ENCODE measurements around the gene RCOR3.

RCOR3 gene

GRCh38 chr1:211267204-211267857, 8.2 kb downstream of the RCOR3 start:
- H3K36me3 ChIP-seq (ENCODE audit: insufficient read depth): no peaks in the 10 kb centered on the region
- H3K79me2 ChIP-seq (ENCODE audit: insufficient read depth, low read depth): peaks cover 8% of the 10 kb centered on the region; the same call in 1 of the 2 replicates
- H3K9ac ChIP-seq: no peak overlapping the region
- H3K4me2 ChIP-seq: no peak overlapping the region
- no peak for TF ChIP-seq CTCF (conservative IDR thresholded peaks at IDR 0.05; ENCODE audit: low read depth, low read length)
- no peaks in the 10 kb centered on the region for H4K20me1 ChIP-seq (ENCODE audit: insufficient read depth)
- no peak overlapping the region for H2AFZ ChIP-seq (ENCODE audit: low read depth)
- no peak overlapping the region for H3K27ac ChIP-seq
- no peak overlapping the region for H3K4me3 ChIP-seq (IDR thresholded peaks at IDR 0.05; ENCODE audit: insufficient read depth, low read depth, low read length)
- peaks cover 1% of the 10 kb centered on the region for H3K4me1 ChIP-seq (ENCODE audit: low read depth, poor library complexity, severe bottlenecking)
- H3K27me3 ChIP-seq (ENCODE audit: insufficient read depth, low read depth): no peaks in the 10 kb centered on the region

- no peak overlapping the region for H2AFZ ChIP-seq (ENCODE audit: low read depth)
- H4K20me1 ChIP-seq (ENCODE audit: insufficient read depth): no peaks in the 10 kb centered on the region
- TF ChIP-seq CTCF (conservative IDR thresholded peaks at IDR 0.05; ENCODE audit: low read depth, low read length): no peak
- peak overlapping the region; percentile 75; the same call in 1 of the 2 replicates for H3K27ac ChIP-seq
- H3K9ac ChIP-seq: no peak overlapping the region
- H3K36me3 ChIP-seq (ENCODE audit: insufficient read depth): peaks cover 5% of the 10 kb centered on the region; the same call in 1 of the 2 replicates
- H3K27me3 ChIP-seq (ENCODE audit: insufficient read depth, low read depth): no peaks in the 10 kb centered on the region
- H3K4me1 ChIP-seq (ENCODE audit: low read depth, poor library complexity, severe bottlenecking): peaks cover 57% of the 10 kb centered on the region
- H3K4me3 ChIP-seq (IDR thresholded peaks at IDR 0.05; ENCODE audit: insufficient read depth, low read depth, low read length): no peak overlapping the region
- H3K4me2 ChIP-seq: peak overlapping the region; percentile 88; the same call in 1 of the 2 replicates
- no peaks in the 10 kb centered on the region for H3K79me2 ChIP-seq (ENCODE audit: insufficient read depth, low read depth)
Observed at GRCh38 chr1:211279340-211279739, 20.2 kb downstream of the RCOR3 start.

GRCh38 chr1:211280910-211281309, 21.7 kb downstream of the RCOR3 start:
- Histone ChIP-seq H3K4me3 (IDR thresholded peaks at IDR 0.05; ENCODE audit: insufficient read depth, low read depth, low read length) (peak overlapping the region; percentile 92), H3K79me2 (ENCODE audit: insufficient read depth, low read depth) (no peaks in the 10 kb centered on the region), H3K36me3 (ENCODE audit: insufficient read depth) (peaks cover 4% of the 10 kb centered on the region; the same call in 1 of the 2 replicates), H3K27me3 (ENCODE audit: insufficient read depth, low read depth) (no peaks in the 10 kb centered on the region), H3K4me1 (ENCODE audit: low read depth, poor library complexity, severe bottlenecking) (peaks cover 57% of the 10 kb centered on the region), H3K27ac (peak overlapping the region; percentile 75), H3K4me2 (peak overlapping the region; percentile 88), H4K20me1 (ENCODE audit: insufficient read depth) (no peaks in the 10 kb centered on the region), H3K9ac (peak overlapping the region; percentile 43), H2AFZ (ENCODE audit: low read depth) (no peak overlapping the region)
- no peak for TF ChIP-seq CTCF (conservative IDR thresholded peaks at IDR 0.05; ENCODE audit: low read depth, low read length)

- peak overlapping the region; percentile 92 for H3K4me3 ChIP-seq (IDR thresholded peaks at IDR 0.05; ENCODE audit: insufficient read depth, low read depth, low read length)
- H3K79me2 ChIP-seq (ENCODE audit: insufficient read depth, low read depth): no peaks in the 10 kb centered on the region
- peaks cover 59% of the 10 kb centered on the region for H3K4me1 ChIP-seq (ENCODE audit: low read depth, poor library complexity, severe bottlenecking)
- no peaks in the 10 kb centered on the region; the same call in 1 of the 2 replicates for H3K36me3 ChIP-seq (ENCODE audit: insufficient read depth)
- H3K27ac ChIP-seq: peak overlapping the region; percentile 75
- peak overlapping the region; percentile 88 for H3K4me2 ChIP-seq
- no peaks in the 10 kb centered on the region for H3K27me3 ChIP-seq (ENCODE audit: insufficient read depth, low read depth)
- no peaks in the 10 kb centered on the region for H4K20me1 ChIP-seq (ENCODE audit: insufficient read depth)
- no peak overlapping the region for H2AFZ ChIP-seq (ENCODE audit: low read depth)
- TF ChIP-seq CTCF (conservative IDR thresholded peaks at IDR 0.05; ENCODE audit: low read depth, low read length): no peak
- H3K9ac ChIP-seq: peak overlapping the region; percentile 43
Observed at GRCh38 chr1:211281320-211282022, 22.3 kb downstream of the RCOR3 start.
